Measurements from ENCODE around the gene HSPB6. TPM values are rescaled to one million over a fixed set of nuclear protein-coding genes. Genes with fewer than 3 reads are reported as not detected.

HSPB6 gene
- total RNA-seq, 1 experiment from 2014 or later = 2.7 TPM

DNA sequence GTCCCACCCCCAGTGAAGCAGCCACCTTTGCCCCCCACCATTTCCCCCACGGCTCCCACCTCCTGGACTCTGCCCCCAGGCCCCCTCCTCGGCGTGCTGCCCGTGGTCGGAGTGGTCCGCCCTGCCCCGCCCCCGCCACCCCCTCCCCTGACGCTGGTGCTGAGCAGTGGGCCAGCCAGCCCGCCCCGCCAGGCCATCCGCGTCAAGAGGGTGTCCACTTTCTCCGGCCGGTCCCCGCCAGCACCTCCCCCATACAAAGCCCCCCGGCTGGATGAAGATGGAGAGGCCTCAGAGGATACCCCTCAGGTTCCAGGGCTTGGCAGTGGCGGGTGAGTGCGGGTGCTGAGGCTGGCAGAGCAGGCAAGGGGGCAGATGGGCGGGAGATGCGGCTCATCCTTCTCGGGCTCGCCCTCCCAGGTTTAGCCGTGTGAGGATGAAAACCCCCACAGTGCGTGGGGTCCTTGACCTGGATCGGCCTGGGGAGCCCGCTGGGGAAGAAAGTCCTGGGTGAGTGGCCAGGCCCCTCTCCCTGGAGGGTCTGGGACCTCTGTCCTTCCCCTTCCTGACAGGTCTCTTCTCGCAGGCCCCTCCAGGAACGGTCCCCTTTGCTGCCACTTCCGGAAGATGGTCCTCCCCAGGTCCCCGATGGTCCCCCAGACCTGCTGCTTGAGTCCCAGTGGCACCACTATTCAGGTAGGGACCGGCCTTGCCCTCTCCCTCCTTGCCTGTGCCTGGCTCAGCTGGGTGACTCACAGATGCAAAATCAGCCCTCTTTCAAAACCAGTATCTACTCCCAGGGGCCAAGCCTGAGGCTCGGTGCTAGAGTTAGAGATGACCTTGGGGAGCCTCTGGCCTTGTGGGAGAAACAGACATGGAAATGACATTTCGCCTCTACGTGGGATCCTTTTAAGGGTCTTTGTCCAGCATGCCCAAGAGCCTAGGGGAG, 23.4 kb downstream of the HSPB6 start:
- Histone ChIP-seq H3F3A (ENCODE audit: insufficient read depth, low read depth) (no peaks in the 10 kb centered on the region; the same call in 1 of the 2 replicates), H3K9me3 (ENCODE audit: insufficient read depth, low read depth) (no peaks in the 10 kb centered on the region), H2AFZ (no peak overlapping the region), H3K27me3 (ENCODE audit: insufficient read depth, low read depth) (no peaks in the 10 kb centered on the region), H3K9me2 (ENCODE audit: insufficient read depth) (no peaks in the 10 kb centered on the region), H4K20me1 (ENCODE audit: insufficient read depth) (no peaks in the 10 kb centered on the region), H3K27ac (no peak overlapping the region), H3K36me3 (ENCODE audit: low read depth) (no peaks in the 10 kb centered on the region; the same call in 1 of the 2 replicates), H3K79me2 (ENCODE audit: low read depth) (no peaks in the 10 kb centered on the region), H3K4me3 (no peak overlapping the region), H3K4me1 (replicated peaks; ENCODE audit: insufficient read depth) (no peaks in the 10 kb centered on the region), H3K4me2 (no peak overlapping the region)
- BruUV-seq (replicated peaks) = no TSS peak
- no peak for DNase-seq
- intact Hi-C loops (cut with micrococcal nuclease; ENCODE audit: unreplicated experiment) = no loop called here
- no peak for TF ChIP-seq EZH2 (IDR thresholded peaks at IDR 0.05; ENCODE audit: low read depth)
- TF ChIP-seq, protein P1, sequence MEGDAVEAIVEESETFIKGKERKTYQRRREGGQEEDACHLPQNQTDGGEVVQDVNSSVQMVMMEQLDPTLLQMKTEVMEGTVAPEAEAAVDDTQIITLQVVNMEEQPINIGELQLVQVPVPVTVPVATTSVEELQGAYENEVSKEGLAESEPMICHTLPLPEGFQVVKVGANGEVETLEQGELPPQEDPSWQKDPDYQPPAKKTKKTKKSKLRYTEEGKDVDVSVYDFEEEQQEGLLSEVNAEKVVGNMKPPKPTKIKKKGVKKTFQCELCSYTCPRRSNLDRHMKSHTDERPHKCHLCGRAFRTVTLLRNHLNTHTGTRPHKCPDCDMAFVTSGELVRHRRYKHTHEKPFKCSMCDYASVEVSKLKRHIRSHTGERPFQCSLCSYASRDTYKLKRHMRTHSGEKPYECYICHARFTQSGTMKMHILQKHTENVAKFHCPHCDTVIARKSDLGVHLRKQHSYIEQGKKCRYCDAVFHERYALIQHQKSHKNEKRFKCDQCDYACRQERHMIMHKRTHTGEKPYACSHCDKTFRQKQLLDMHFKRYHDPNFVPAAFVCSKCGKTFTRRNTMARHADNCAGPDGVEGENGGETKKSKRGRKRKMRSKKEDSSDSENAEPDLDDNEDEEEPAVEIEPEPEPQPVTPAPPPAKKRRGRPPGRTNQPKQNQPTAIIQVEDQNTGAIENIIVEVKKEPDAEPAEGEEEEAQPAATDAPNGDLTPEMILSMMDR (conservative IDR thresholded peaks at IDR 0.05) = no peak
- CTCF ChIA-PET = no interaction called here
- POLR2A ChIA-PET (ENCODE audit: unreplicated experiment) = no interaction called here

DNA sequence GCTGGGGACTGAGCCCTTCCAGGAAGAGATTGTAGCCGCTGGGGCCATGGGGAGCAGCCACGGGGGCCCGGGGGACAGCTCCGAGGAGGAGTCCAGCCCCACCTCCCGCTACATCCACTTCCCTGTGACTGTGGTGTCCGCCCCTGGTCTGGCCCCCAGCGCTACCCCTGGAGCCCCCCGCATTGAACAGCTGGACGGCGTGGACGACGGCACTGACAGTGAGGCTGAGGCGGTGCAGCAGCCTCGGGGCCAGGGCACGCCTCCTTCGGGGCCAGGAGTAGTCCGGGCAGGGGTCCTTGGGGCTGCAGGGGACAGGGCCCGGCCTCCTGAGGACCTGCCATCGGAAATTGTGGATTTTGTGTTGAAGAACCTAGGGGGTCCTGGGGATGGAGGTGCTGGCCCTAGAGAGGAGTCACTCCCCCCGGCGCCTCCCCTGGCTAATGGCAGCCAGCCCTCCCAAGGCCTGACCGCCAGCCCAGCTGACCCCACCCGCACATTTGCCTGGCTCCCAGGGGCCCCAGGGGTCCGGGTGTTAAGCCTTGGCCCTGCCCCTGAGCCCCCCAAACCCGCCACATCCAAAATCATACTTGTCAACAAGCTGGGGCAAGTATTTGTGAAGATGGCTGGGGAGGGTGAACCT, 24.2 kb downstream of the HSPB6 start:
- Histone ChIP-seq H4K20me1 (ENCODE audit: insufficient read depth) (no peaks in the 10 kb centered on the region), H3K36me3 (ENCODE audit: low read depth) (no peaks in the 10 kb centered on the region; the same call in 1 of the 2 replicates), H3K4me3 (no peak overlapping the region), H3K4me1 (replicated peaks; ENCODE audit: insufficient read depth) (no peaks in the 10 kb centered on the region), H3K4me2 (no peak overlapping the region), H3F3A (ENCODE audit: insufficient read depth, low read depth) (no peaks in the 10 kb centered on the region; the same call in 1 of the 2 replicates), H3K9me2 (ENCODE audit: insufficient read depth) (no peaks in the 10 kb centered on the region), H3K27me3 (ENCODE audit: insufficient read depth, low read depth) (no peaks in the 10 kb centered on the region), H3K9me3 (ENCODE audit: insufficient read depth, low read depth) (no peaks in the 10 kb centered on the region), H3K27ac (no peak overlapping the region), H3K79me2 (ENCODE audit: low read depth) (no peaks in the 10 kb centered on the region), H2AFZ (no peak overlapping the region)
- ChIA-PET POLR2A (ENCODE audit: unreplicated experiment) (no interaction called here), CTCF (no interaction called here)
- DNase-seq = no peak
- intact Hi-C loops (cut with micrococcal nuclease; ENCODE audit: unreplicated experiment) = no loop called here
- TF ChIP-seq, protein P1 (conservative IDR thresholded peaks at IDR 0.05) = no peak
- no peak for TF ChIP-seq EZH2 (IDR thresholded peaks at IDR 0.05; ENCODE audit: low read depth)
- BruUV-seq (replicated peaks) = no TSS peak

DNA sequence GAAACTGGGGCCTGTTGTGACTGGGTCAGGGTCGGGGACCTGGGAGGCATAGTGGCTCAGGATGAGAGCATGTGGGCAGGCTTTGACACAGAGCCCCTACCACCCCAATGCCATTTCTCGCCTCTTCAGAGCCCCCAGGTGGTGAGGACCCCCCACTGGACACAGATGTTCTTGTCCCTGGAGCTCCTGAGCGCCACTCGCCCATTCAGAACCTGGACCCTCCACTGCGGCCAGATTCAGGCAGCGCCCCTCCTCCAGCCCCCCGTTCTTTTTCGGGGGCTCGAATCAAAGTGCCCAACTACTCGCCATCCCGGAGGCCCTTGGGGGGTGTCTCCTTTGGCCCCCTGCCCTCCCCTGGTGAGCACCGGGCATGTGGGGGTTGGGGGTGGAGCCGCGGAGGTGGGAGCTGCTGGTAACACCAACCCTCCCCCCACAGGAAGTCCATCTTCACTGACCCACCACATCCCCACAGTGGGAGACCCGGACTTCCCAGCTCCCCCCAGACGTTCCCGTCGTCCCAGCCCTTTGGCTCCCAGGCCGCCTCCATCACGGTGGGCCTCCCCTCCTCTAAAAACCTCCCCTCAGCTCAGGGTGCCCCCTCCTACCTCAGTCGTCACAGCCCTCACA, 24.9 kb downstream of the HSPB6 start:
- Histone ChIP-seq H3K4me1 (replicated peaks; ENCODE audit: insufficient read depth) (no peaks in the 10 kb centered on the region), H3K27ac (no peak overlapping the region), H3K4me3 (no peak overlapping the region), H4K20me1 (ENCODE audit: insufficient read depth) (no peaks in the 10 kb centered on the region), H3K9me3 (ENCODE audit: insufficient read depth, low read depth) (no peaks in the 10 kb centered on the region), H2AFZ (no peak overlapping the region), H3K79me2 (ENCODE audit: low read depth) (no peaks in the 10 kb centered on the region), H3K27me3 (ENCODE audit: insufficient read depth, low read depth) (no peaks in the 10 kb centered on the region), H3K9me2 (ENCODE audit: insufficient read depth) (no peaks in the 10 kb centered on the region), H3K36me3 (ENCODE audit: low read depth) (no peaks in the 10 kb centered on the region; the same call in 1 of the 2 replicates), H3K4me2 (no peak overlapping the region), H3F3A (ENCODE audit: insufficient read depth, low read depth) (no peaks in the 10 kb centered on the region; the same call in 1 of the 2 replicates)
- BruUV-seq (replicated peaks) = no TSS peak
- no peak for TF ChIP-seq EZH2 (IDR thresholded peaks at IDR 0.05; ENCODE audit: low read depth)
- TF ChIP-seq, protein P1 (conservative IDR thresholded peaks at IDR 0.05) = no peak
- POLR2A ChIA-PET (ENCODE audit: unreplicated experiment) = no interaction called here
- CTCF ChIA-PET = no interaction called here
- intact Hi-C loops (cut with micrococcal nuclease; ENCODE audit: unreplicated experiment) = no loop called here
- no peak for DNase-seq
